H1 (cell line): ENCODE measurements around the gene TTYH2. TPM values are rescaled to one million over a fixed set of nuclear protein-coding genes. Genes with fewer than 3 reads are reported as not detected.

Source experiments
- CHD2 ChIP-seq: IDR thresholded peaks from 2 replicates; pipeline ENCODE4 v1.6.1; 2012; ENCODE audit warnings: low read length, improper control_type of control experiment
- EGR1 ChIP-seq: IDR thresholded peaks from 2 replicates; pipeline ENCODE4 v1.6.1; 2011; ENCODE audit warnings: low read depth, low read length, borderline replicate concordance
- EZH2 ChIP-seq: fragments of 200-600 bp; sonication (generic); IDR thresholded peaks from 2 replicates; pipeline ENCODE4 v1.7.1; 2012; ENCODE audit warnings: low read depth, mild to moderate bottlenecking, moderate library complexity, low read length, inconsistent platforms; ENCODE audit not compliant: severe bottlenecking
- KDM5A ChIP-seq: fragments of 200-600 bp; IDR thresholded peaks from 2 replicates; pipeline ENCODE4 v1.7.1; 2012; ENCODE audit warnings: mild to moderate bottlenecking, low read length, inconsistent platforms, mixed read lengths
- NRF1 ChIP-seq: IDR thresholded peaks from 2 replicates; pipeline ENCODE4 v1.6.1; 2011; ENCODE audit warnings: mild to moderate bottlenecking, low read depth, low read length, improper control_type of control experiment
- RFX5 ChIP-seq: IDR thresholded peaks from 2 replicates; pipeline ENCODE4 v1.6.1; 2011; ENCODE audit warnings: low read depth, low read length, improper control_type of control experiment, borderline replicate concordance
- RXRA ChIP-seq: IDR thresholded peaks from 2 replicates; pipeline ENCODE4 v1.6.1; 2011; ENCODE audit warnings: low read depth, mild to moderate bottlenecking, low read length, moderate library complexity; ENCODE audit not compliant: insufficient read depth
- SUZ12 ChIP-seq: fragments of 200-600 bp; sonication (generic); IDR thresholded peaks from 2 replicates; pipeline ENCODE4 v1.6.1; 2012; ENCODE audit warnings: mild to moderate bottlenecking, inconsistent platforms, low read length, moderate library complexity, mixed read lengths
- polyA plus RNA-seq, 7 experiments: library from polyadenylated mRNA; depleted of rRNA in 3 of 7; stranded (reverse) in 5 of 7; unstranded in 2 of 7; fragments of >200 nt in 5 of 7; fragments of 200-250 nt in 2 of 7; gene quantifications; 1 replicate in 5 of 7; 2 replicates in 1 of 7; 4 replicates in 1 of 7; pipeline versions ENCODE4 v1.2.1 to v1.2.3, GENCODE V29; 2011 to 2013; ENCODE audit warnings: missing spikeins in 2 of 7, mixed read lengths in 2 of 7
- total RNA-seq: library from RNA; stranded (reverse); fragmentation: NEBNext Ultra II Directional; extraction: Animal tissue kit (Norgen Biotek cat#: 25700); gene quantifications from 2 replicates; pipeline ENCODE4 v1.2.1, GENCODE V29; 2021
- TF ChIP-seq, protein P1 (sequence below), 3 experiments: IDR thresholded peaks; 1 replicate in 2 of 3; 2 replicates in 1 of 3; pipeline versions ENCODE4 v1.5.1 to v1.6.1; 2011; ENCODE audit warnings: low read length in 3 of 3, mild to moderate bottlenecking in 3 of 3, inconsistent platforms in 2 of 3, low read depth in 1 of 3, moderate library complexity in 1 of 3; ENCODE audit not compliant: insufficient read depth in 1 of 3; ENCODE audit errors: control extremely low read depth in 1 of 3

TTYH2 gene
- total and polyA plus RNA-seq, 2 of the 8 experiments (the other 6 are each of a cell fraction or from before 2014, with no cell fraction given) = 3.2 to 9.2 TPM

DNA sequence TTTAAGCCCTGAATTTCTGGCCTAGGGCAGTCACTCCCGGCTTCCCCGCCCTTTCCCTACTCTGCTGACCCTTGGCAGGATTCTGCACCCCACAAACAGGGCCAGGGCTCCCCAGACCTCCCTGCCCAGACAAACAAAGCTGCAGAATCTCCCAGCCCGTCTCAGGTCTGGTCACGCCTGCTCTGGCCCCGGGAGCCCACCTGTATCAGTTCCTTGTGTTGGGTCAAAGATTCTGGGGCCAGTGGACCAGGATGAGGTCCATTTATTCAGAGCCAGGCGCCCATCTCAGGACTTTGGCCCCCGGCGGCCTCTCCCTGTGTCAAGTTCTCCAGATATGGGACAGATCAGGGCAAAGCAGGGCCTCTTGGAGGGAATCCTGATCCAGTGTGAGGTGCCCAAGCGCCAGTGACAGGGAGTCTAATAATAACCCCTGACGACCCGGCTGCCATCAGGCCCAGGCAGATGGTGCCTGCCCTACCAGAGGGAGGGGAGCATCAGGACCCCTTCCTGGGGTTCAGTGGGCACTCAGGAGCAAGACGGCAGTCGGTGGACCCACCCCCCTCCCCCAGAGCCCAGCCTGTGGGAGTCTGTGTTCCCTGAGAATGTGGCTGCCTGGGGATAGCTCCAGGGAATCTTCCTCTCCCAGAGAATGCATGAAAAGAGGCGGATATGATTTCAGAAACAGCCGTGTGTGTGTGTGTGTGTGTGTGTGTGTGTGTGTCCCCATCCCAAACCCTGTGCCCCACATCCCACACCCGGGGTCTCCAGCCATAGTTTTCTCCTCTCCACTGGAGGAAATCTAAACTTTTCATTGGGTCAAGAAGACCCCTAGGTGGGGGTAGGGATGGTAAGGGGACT lies 1.3 kb downstream of the TTYH2 start (continued):
- TF ChIP-seq, protein P1, sequence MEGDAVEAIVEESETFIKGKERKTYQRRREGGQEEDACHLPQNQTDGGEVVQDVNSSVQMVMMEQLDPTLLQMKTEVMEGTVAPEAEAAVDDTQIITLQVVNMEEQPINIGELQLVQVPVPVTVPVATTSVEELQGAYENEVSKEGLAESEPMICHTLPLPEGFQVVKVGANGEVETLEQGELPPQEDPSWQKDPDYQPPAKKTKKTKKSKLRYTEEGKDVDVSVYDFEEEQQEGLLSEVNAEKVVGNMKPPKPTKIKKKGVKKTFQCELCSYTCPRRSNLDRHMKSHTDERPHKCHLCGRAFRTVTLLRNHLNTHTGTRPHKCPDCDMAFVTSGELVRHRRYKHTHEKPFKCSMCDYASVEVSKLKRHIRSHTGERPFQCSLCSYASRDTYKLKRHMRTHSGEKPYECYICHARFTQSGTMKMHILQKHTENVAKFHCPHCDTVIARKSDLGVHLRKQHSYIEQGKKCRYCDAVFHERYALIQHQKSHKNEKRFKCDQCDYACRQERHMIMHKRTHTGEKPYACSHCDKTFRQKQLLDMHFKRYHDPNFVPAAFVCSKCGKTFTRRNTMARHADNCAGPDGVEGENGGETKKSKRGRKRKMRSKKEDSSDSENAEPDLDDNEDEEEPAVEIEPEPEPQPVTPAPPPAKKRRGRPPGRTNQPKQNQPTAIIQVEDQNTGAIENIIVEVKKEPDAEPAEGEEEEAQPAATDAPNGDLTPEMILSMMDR (IDR thresholded peaks at IDR 0.05; ENCODE audit: control extremely low read depth in 1 of 3, insufficient read depth in 1 of 3, low read depth in 1 of 3, low read length in 3 of 3) = no peak
- TF ChIP-seq CHD2 (no peak), EZH2 (no peak), SUZ12 (no peak), RFX5 (no peak), RXRA (no peak), NRF1 (no peak), KDM5A (no peak), EGR1 (no peak)
- TF ChIP-seq, all 59 proteins: peak for 0
